ENCODE data around the gene EDC4. TPM values are rescaled to one million over a fixed set of nuclear protein-coding genes. Genes with fewer than 3 reads are reported as not detected.

The EDC4 gene

DNA sequence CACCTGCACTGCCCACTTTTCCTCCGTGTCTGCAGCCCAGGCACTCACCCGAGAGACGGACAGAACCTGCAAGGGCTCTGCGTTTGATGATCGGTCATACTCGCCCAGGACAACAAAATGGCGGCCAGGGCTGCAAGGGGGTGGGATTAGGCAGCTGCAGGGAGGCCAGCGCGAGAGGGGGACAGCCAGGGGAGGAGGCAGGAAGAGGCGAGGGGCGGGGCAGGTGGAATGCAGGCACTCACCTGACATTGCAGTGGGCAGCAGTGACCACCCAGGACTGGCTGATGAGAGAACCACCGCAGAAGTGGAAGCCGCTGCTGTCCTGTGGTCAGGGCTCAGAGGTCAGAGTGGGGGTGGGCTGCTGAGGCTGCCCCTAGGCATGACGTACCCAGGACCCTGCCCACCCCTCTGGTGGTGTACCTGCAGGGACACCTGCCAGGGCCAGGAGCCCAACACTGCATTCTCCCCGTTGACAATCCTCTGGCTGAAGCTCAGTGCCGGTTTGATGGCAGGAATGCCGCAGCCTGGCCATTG, 57.9 kb downstream of the EDC4 start:
- H2BK120ac ChIP-seq (ENCODE audit: low read depth, low read length), result no peak overlapping the region
- peaks cover 0 to 4% (median 0%) of the 10 kb centered on the region in 3 experiments for H3K27me3 ChIP-seq (ENCODE audit: control insufficient read depth in 3 of 3, insufficient read depth in 3 of 3, low read depth in 1 of 3, low read length in 3 of 3)
- no peak overlapping the region for H3K4me2 ChIP-seq (ENCODE audit: insufficient read depth, low read length, poor library complexity, severe bottlenecking)
- H2BK5ac ChIP-seq (ENCODE audit: low read length), result no peak overlapping the region
- no peak overlapping the region for H3K27ac ChIP-seq (replicated peaks; ENCODE audit: low read length)
- no peak overlapping the region for H4K8ac ChIP-seq (ENCODE audit: low read depth, low read length)
- no CpG with 5 or more reads among the region's 17 CpGs for WGBS, 2 donors (ENCODE audit: extremely low coverage in 2 of 2, insufficient read length in 2 of 2, insufficient replicate concordance in 1 of 2)
- H3K4me3 ChIP-seq (ENCODE audit: low read length in 2 of 2), result peak overlapping the region in 1 of 2 donors; percentile 61
- no peak overlapping the region for H3K9ac ChIP-seq (ENCODE audit: low read depth, low read length, poor library complexity)
- H2BK15ac ChIP-seq (ENCODE audit: low read length), result no peak overlapping the region
- H3K23ac ChIP-seq (ENCODE audit: low read depth, low read length, poor library complexity), result peak overlapping the region; percentile 52
- peaks cover 15 to 60% of the 10 kb centered on the region in 2 donors for H3K36me3 ChIP-seq (replicated peaks in 1 of 2; ENCODE audit: control insufficient read depth in 2 of 2, insufficient read depth in 2 of 2, low read length in 2 of 2)
- DNase-seq (ENCODE audit: low spot score), result no peak
- H3K4ac ChIP-seq (ENCODE audit: low read length), result no peak overlapping the region
- H2AK5ac ChIP-seq (ENCODE audit: low read depth, low read length), result no peak overlapping the region
- H3K18ac ChIP-seq (ENCODE audit: low read length), result no peak overlapping the region
- peaks cover 0 to 2% of the 10 kb centered on the region in 2 donors for H3K9me3 ChIP-seq (replicated peaks in 1 of 2; ENCODE audit: control insufficient read depth in 2 of 2, insufficient read depth in 1 of 2, low read depth in 1 of 2, low read length in 2 of 2)
- H2AFZ ChIP-seq (ENCODE audit: low read length), result no peak overlapping the region
- H3K79me1 ChIP-seq (ENCODE audit: low read depth, low read length), result no peaks in the 10 kb centered on the region
- peaks cover 3 to 10% of the 10 kb centered on the region in 2 donors for H3K4me1 ChIP-seq (ENCODE audit: control insufficient read depth in 2 of 2, insufficient read depth in 1 of 2, low read depth in 1 of 2, low read length in 2 of 2)
- no peak overlapping the region for H3K14ac ChIP-seq (ENCODE audit: low read length)
- H4K91ac ChIP-seq (ENCODE audit: low read depth, low read length, poor library complexity), result no peak overlapping the region
- no peak overlapping the region for H2BK12ac ChIP-seq (ENCODE audit: low read length)

Small RNA genes lying within 50 kb of the gene (small RNA-seq; reads per million reads assigned to genes)
- gene AC040162.2 (ENCODE audit: insufficient read depth), result not detected
- not detected for gene NRN1L (ENCODE audit: insufficient read depth)
